DMS 273 (cell line): ENCODE measurements around the gene C2.

Experiments used
- DNase-seq: peaks from one replicate; lab custom pipeline; 2025; ENCODE audit not compliant: unreplicated experiment; lab: John Stamatoyannopoulos, UW

The C2 gene

GRCh38 chr6:31927242-31927862 lies at the start of gene C2:
Gene C2 (plus strand): TSS chr6:31927717. CDS start chr6:31927753, 36 bp downstream.
- DNase-seq = no peak

- no peak for DNase-seq
Measured at GRCh38 chr6:31878222-31878621, 49.3 kb upstream of the C2 start.

GRCh38 chr6:31878726-31879125 lies 48.8 kb upstream of the C2 start, which contains the start of gene SLC44A4:
Gene SLC44A4 (minus strand): TSS chr6:31878997. CDS start chr6:31878980, 17 bp downstream.
- no peak for DNase-seq

GRCh38 chr6:31879143-31879542 lies 48.4 kb upstream of the C2 start:
- no peak for DNase-seq

GRCh38 chr6:31879901-31880300 lies 47.6 kb upstream of the C2 start:
- DNase-seq = no peak

- no peak for DNase-seq
Measured at GRCh38 chr6:31880616-31881015, 46.9 kb upstream of the C2 start.

- DNase-seq = no peak
Measured at GRCh38 chr6:31881136-31881859, 46.2 kb upstream of the C2 start.

- DNase-seq = peak; percentile 79
Measured at GRCh38 chr6:31882344-31882743, 45.2 kb upstream of the C2 start.

- no peak for DNase-seq
Measured at GRCh38 chr6:31883676-31884075, 43.8 kb upstream of the C2 start.

- DNase-seq = no peak
Measured at GRCh38 chr6:31884528-31885035, 42.9 kb upstream of the C2 start.

- DNase-seq = no peak
Measured at GRCh38 chr6:31886541-31886991, 41.0 kb upstream of the C2 start.

GRCh38 chr6:31887173-31888007 lies 40.1 kb upstream of the C2 start:
- no peak for DNase-seq

- peak; percentile 68 for DNase-seq
Measured at GRCh38 chr6:31888276-31889258, 39.0 kb upstream of the C2 start.

- DNase-seq = no peak
Measured at GRCh38 chr6:31889331-31889972, 38.1 kb upstream of the C2 start.

- DNase-seq = no peak
Measured at GRCh38 chr6:31892821-31893220, 34.7 kb upstream of the C2 start.

GRCh38 chr6:31896493-31896855 lies 31.0 kb upstream of the C2 start:
- DNase-seq = no peak

GRCh38 chr6:31896856-31897611 lies 30.5 kb upstream of the C2 start:
- DNase-seq = peak; percentile 51

GRCh38 chr6:31897612-31898382 lies 29.7 kb upstream of the C2 start, which contains the start of gene EHMT2:
Gene EHMT2 (minus strand): TSS chr6:31897698. CDS start chr6:31897677, 21 bp downstream.
- peak; percentile 95 for DNase-seq
